ENCODE results near the gene JAZF1.

GRCh38 chr7:28161331-28161730 is 19.3 kb downstream of the JAZF1 start:
- TF ChIP-seq CTCF (IDR thresholded peaks at IDR 0.05), result no peak
- TF ChIP-seq POLR2A (IDR thresholded peaks at IDR 0.05), result no peak

All from gastroesophageal sphincter (tissue), 3 donors.